Stomach (tissue), 9 donors: ENCODE data around the gene PCYT2. TPM values are rescaled to one million over a fixed set of nuclear protein-coding genes. Genes with fewer than 3 reads are reported as not detected.
A peak's percentile ranks its signal among the peaks of the same experiment; 100 is the strongest.

ENCODE experiments used
- DNase-seq, 2 donors: peaks; one replicate each; pipeline versions ENCODE4 v3.0.0 to v3.0.0-alpha.2; 2013 to 2019
- H3K27ac ChIP-seq, 5 donors: fragments of 200-600 bp in 4 of 5; sonication (generic) in 4 of 5; one replicate each; pipeline ENCODE4 v1.5.1; 2013 to 2019; ENCODE audit warnings: mild to moderate bottlenecking in 1 of 5, moderate library complexity in 1 of 5
- H3K27me3 ChIP-seq, 3 donors: fragments of 200-600 bp; sonication (generic); one replicate each; pipeline ENCODE4 v1.5.1; 2017 to 2019; ENCODE audit warnings: mixed run types in 1 of 3
- H3K36me3 ChIP-seq, 4 donors: fragments of 200-600 bp; sonication (generic); 1 replicate in 3 of 4; 2 replicates in 1 of 4; pipeline ENCODE4 v1.5.1; 2016 to 2019
- H3K4me1 ChIP-seq, 4 donors: fragments of 200-600 bp; sonication (generic); one replicate each; pipeline ENCODE4 v1.5.1; 2016 to 2019
- H3K4me3 ChIP-seq, 4 donors: fragments of 200-600 bp; sonication (generic) in 3 of 4; one replicate each; pipeline ENCODE4 v1.5.1; 2016 to 2019; ENCODE audit warnings: mild to moderate bottlenecking in 1 of 4
- H3K9me3 ChIP-seq, 4 donors: fragments of 200-600 bp; sonication (generic); one replicate each; pipeline ENCODE4 v1.5.1; 2016 to 2019
- EP300 ChIP-seq: sonication (generic); formaldehyde crosslinking; IDR thresholded peaks from one replicate; pipeline ENCODE4 v1.6.1; 2017; ENCODE audit warnings: antibody characterized with exemption
- POLR2A ChIP-seq, 4 donors: fragments of 450-650 bp; IDR thresholded peaks; one replicate each; pipeline ENCODE4 v1.6.1; 2016; ENCODE audit warnings: antibody characterized with exemption in 4 of 4, control low read depth in 2 of 4, mild to moderate bottlenecking in 1 of 4, moderate library complexity in 1 of 4
- POLR2AphosphoS5 ChIP-seq, 3 donors: sonication (generic); formaldehyde crosslinking; IDR thresholded peaks; one replicate each; pipeline ENCODE4 v1.6.1; 2016; ENCODE audit warnings: antibody characterized with exemption in 3 of 3
- WGBS, 5 donors: extraction: QIAGEN DNeasy Blood & Tissue Kit in 3 of 5; methylation state at CpG; one replicate each; pipeline versions ENCODE4 v1.1.5 to v1.1.7; 2013 to 2018; 5-methylcytosine and 5-hydroxymethylcytosine counted together
- intact Hi-C: fragments of 100-400 bp; cut with DNase I; formaldehyde crosslinking; loops from one replicate; pipeline ENCODE4 v1.15.1; 2023; ENCODE audit warnings: low total_unique reads
- polyA plus RNA-seq, 3 donors: library from polyadenylated mRNA; stranded (reverse); fragments of 200-250 nt; gene quantifications; one replicate each; pipeline ENCODE4 v1.2.3, GENCODE V29; 2013
- total RNA-seq, 5 donors: library from RNA; depleted of rRNA; stranded (reverse); fragments of >200 nt; gene quantifications; one replicate each; pipeline versions ENCODE4 v1.1.0 to v1.2.3, GENCODE V29; 2014 to 2016
- TF ChIP-seq, protein P1 (sequence below), 7 experiments: fragments of 450-650 bp in 4 of 7; fragments of 200-600 bp in 3 of 7; sonication (generic) in 3 of 7; IDR thresholded peaks; one replicate each; pipeline ENCODE4 v1.5.1; 2016 to 2019; ENCODE audit warnings: antibody characterized with exemption in 7 of 7, control low read depth in 2 of 7, mild to moderate bottlenecking in 1 of 7
- donor health status: healthy with polysubstance abuse.
- donor health status: Bipolar disorder and iron deficiency.
- donor health status: healthy.

Gene PCYT2
- total and polyA plus RNA-seq, 8 donors, result 17.5 to 119 (median 41.2) TPM

DNA sequence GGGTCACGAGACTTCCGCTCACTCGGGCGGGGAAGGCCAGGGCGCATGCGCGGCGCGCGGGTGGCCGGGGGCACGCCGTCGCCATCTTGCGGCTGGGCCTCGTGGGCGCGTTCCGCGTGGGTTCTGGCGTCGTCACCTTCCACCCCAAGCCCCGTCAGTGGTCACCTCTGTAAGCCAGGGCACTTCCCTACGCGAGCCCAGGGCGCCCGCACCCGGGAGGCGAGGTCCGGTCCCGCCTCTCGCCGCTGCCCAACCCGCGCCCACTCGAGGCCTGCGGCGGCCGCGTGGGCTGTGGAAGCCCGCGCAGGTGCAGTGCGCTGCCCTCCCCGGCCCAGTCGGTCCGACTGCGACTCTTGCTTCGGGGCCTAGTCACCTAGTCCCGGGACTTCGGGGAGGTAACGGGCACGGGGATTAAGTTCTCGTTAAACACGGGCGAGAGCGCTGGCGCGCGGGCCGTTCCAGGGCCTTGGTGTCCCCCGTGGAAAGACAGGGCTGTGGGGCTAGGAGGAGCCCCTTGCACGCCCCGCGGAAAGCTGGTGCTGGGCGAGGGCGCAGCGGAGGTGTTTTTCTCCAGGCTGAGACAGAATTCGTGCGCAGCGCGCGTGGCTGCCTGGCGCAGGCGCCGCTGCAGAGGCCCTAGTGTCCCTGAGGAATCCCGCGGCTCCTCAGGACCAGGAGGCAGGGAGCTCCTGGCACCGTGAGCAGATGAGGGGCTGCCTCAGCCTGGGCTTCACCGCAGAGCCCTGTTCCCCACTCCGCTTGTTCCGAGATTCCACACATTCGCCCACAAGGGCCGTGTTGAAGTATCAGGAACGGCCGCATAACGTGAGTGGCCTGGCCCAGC, 39.6 kb downstream of the PCYT2 start:
- peaks cover 22 to 29% (median 28%) of the 10 kb centered on the region in 4 donors for H3K36me3 ChIP-seq
- H3K9me3 ChIP-seq, result no peaks in the 10 kb centered on the region
- peak overlapping the region; percentile 92 to 100 (median 99) for H3K27ac ChIP-seq
- WGBS, 5 donors, result 0 to 2% (median 0%) methylated on average over 37 to 86 of the region's 86 CpGs
- intact Hi-C loops, result no loop called here
- H3K4me3 ChIP-seq, result peak overlapping the region; percentile 68 to 98 (median 85)
- H3K4me1 ChIP-seq, result peaks cover 37 to 65% (median 52%) of the 10 kb centered on the region in 4 donors
- no peaks in the 10 kb centered on the region for H3K27me3 ChIP-seq
- DNase-seq, result peak; percentile 96 to 98
- TF ChIP-seq POLR2A (IDR thresholded peaks at IDR 0.05) (peak in 1 of 4 donors; percentile 60), POLR2AphosphoS5 (IDR thresholded peaks at IDR 0.05) (peak in 2 of 3 donors; percentile 15 to 100), EP300 (peak; percentile 30)
- TF ChIP-seq, protein P1, sequence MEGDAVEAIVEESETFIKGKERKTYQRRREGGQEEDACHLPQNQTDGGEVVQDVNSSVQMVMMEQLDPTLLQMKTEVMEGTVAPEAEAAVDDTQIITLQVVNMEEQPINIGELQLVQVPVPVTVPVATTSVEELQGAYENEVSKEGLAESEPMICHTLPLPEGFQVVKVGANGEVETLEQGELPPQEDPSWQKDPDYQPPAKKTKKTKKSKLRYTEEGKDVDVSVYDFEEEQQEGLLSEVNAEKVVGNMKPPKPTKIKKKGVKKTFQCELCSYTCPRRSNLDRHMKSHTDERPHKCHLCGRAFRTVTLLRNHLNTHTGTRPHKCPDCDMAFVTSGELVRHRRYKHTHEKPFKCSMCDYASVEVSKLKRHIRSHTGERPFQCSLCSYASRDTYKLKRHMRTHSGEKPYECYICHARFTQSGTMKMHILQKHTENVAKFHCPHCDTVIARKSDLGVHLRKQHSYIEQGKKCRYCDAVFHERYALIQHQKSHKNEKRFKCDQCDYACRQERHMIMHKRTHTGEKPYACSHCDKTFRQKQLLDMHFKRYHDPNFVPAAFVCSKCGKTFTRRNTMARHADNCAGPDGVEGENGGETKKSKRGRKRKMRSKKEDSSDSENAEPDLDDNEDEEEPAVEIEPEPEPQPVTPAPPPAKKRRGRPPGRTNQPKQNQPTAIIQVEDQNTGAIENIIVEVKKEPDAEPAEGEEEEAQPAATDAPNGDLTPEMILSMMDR (IDR thresholded peaks at IDR 0.05), result peak in 2 of 7 experiments; percentile 7 to 39

DNA sequence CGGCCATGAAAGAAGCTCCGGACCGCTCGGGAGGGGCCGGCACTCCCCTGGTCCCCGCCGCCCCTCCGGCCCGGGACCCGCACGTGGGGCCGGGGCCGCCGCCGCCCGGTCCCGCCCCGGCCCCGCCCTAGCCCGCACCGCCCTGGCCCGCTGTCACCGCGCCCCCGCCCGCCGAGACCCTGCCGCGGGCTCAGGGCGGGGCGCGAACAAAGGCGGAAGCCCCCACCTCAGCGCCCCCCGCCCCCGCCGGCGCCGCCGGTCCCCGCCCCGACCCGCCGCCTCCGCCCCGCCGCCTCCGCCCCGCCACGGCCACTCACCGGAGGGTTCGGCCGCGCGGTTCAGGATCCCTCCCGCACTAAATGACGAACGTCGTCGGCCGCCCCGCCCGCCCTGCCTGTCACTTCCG, 40.2 kb downstream of the PCYT2 start, which contains the start of gene ARHGDIA:
ARHGDIA (minus strand) TSS at position 357 of the 406 bp plus-strand sequence. CDS start 1,407 bp downstream, outside the sequence.
- no peaks in the 10 kb centered on the region for H3K27me3 ChIP-seq
- peak within 1 kb of the TSS; percentile 68 to 98 (median 85) for H3K4me3 ChIP-seq
- peaks cover 44 to 71% (median 59%) of the 10 kb centered on the region in 4 donors for H3K4me1 ChIP-seq
- peak within 1 kb of the TSS; percentile 92 to 100 (median 99) for H3K27ac ChIP-seq
- TF ChIP-seq POLR2A (IDR thresholded peaks at IDR 0.05), result peak in 1 of 4 donors; percentile 16
- no peak for TF ChIP-seq EP300
- TF ChIP-seq POLR2AphosphoS5 (IDR thresholded peaks at IDR 0.05), result peak in 2 of 3 donors; percentile 98 to 99
- no peak for DNase-seq
- H3K36me3 ChIP-seq, result peaks cover 22 to 29% (median 28%) of the 10 kb centered on the region in 4 donors
- WGBS, 5 donors, result 0% methylated on average over 13 to 64 of the region's 64 CpGs; no CpG with 5 or more reads in 2 of the 5 donors
- intact Hi-C loops, result no loop called here
- H3K9me3 ChIP-seq, result no peaks in the 10 kb centered on the region

DNA sequence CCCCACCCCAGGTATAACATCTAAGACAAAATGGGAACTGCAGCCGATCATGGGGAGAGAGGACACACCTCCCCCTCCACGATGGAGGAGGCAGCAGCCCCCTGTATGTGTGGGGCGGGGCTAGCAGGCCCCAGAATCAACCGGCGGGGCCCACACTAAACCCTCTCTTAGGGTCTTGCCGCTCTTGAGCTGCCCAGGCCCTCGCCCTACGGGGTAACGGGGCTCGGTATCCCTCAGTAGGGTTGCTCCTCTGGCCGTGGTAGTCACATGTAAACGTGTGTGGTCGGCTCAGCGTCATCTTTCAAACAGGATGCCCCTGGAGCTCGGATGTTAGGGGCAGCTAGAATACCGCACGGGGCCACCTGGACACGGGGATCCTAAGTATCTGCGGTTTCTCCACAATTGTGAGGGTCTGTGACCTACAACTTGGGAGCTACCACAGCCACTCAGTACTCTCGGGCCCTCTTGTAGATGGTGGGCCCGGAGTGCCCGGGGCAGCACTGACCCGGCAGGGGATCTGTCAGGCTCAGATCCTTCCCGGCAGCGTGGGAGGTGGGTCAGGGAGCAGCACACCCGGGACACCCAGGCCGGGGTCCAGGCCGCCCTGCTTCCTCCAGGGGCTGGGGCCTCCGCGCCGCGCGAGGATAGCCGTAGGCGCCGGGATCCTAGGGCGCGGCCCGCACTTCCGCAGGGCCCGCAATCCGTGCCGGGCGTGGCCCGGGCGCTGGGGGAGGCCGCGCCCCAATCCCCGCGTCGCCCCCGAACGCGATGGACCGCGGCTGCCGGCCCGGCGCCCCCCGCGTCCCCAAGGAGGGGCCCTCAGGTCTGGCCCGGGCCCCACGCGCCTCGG, 40.8 kb downstream of the PCYT2 start:
- Histone ChIP-seq H3K4me1 (peaks cover 47 to 77% (median 65%) of the 10 kb centered on the region in 4 donors), H3K27me3 (no peaks in the 10 kb centered on the region), H3K36me3 (peaks cover 22 to 31% (median 29%) of the 10 kb centered on the region in 4 donors), H3K4me3 (peak overlapping the region; percentile 68 to 98 (median 85)), H3K9me3 (no peaks in the 10 kb centered on the region), H3K27ac (peak overlapping the region; percentile 92 to 100 (median 98))
- TF ChIP-seq, protein P1 (IDR thresholded peaks at IDR 0.05), result no peak
- TF ChIP-seq POLR2A (IDR thresholded peaks at IDR 0.05), result no peak
- no peak for TF ChIP-seq POLR2AphosphoS5 (IDR thresholded peaks at IDR 0.05)
- TF ChIP-seq EP300, result no peak
- DNase-seq, result peak; percentile 40 to 76
- intact Hi-C loops, result no loop called here
- 1 to 2% (median 2%) methylated on average over 12 to 65 of the region's 65 CpGs for WGBS, 5 donors

DNA sequence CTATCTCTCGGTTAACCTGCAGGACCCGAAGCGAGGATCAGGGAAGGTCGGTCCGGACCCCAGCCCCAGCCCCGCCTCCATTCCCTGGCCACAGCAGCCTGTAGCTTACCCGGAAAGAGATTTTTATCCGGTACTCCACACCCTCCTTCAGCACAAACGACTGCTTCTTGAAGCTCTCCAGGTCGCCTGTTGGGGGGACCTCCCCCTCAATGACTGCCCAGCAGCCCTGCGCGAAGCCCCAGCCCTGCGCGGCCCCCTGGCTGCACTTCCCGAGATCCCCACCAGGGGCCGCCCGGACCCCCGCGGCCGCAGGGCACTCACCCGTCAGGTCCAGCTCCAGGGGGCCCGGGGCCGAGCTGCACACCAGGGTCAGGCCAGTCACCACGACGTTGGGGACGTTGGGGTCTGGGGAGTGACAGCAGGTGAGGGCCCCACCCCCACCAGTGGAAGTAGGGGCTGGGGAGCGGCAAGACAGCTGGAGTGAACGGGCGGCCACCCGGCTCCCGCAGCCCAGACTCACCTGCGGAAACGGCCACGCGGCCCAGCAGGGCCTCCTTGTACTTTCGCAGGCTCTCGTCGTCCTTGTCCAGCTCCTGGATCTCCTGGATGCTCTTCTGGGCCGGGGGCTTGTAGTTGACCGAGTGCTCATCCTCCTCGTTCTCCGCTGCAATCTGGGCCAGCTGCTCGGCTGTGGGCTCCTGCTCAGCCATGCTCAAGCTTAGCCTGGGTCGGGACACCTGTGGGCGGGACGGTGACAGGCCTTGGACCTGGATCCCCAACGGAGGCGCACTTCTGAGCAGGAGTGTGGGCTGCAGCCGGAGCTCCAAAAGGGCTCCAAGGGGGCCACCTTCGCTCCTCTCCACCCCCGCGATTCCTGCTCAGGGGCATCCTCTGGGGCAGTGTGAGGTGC, 41.7 kb downstream of the PCYT2 start:
- Histone ChIP-seq H3K27ac (peak overlapping the region; percentile 92 to 100 (median 98)), H3K27me3 (no peaks in the 10 kb centered on the region), H3K4me1 (peaks cover 54 to 84% (median 73%) of the 10 kb centered on the region in 4 donors), H3K9me3 (no peaks in the 10 kb centered on the region), H3K36me3 (peaks cover 22 to 35% (median 29%) of the 10 kb centered on the region in 4 donors), H3K4me3 (peak overlapping the region; percentile 68 to 98 (median 85))
- intact Hi-C loops, result no loop called here
- WGBS, 5 donors, result 18 to 27% (median 25%) methylated on average over 31 to 52 of the region's 52 CpGs
- peak; percentile 33 to 78 for DNase-seq
- TF ChIP-seq, protein P1 (IDR thresholded peaks at IDR 0.05), result peak in 5 of 7 experiments; percentile 68 to 97 (median 85)
- no peak for TF ChIP-seq POLR2AphosphoS5 (IDR thresholded peaks at IDR 0.05)
